Measurements from ENCODE around the gene SMO. TPM values are rescaled to one million over a fixed set of nuclear protein-coding genes. Genes with fewer than 3 reads are reported as not detected.

Gene SMO
- total RNA-seq, 1 donor from 2014 or later = 17.4 TPM

GRCh38 chr7:129203050-129203741 is 14.8 kb downstream of the SMO start:
- H3K36me3 Mint-ChIP-seq (ENCODE audit: low read depth, unreplicated experiment) = peaks cover 5% of the 10 kb centered on the region
- H3K27ac Mint-ChIP-seq (ENCODE audit: unreplicated experiment) = no peak overlapping the region
- H3K4me1 Mint-ChIP-seq (ENCODE audit: unreplicated experiment) = peaks cover 7% of the 10 kb centered on the region
- H3K27me3 Mint-ChIP-seq (ENCODE audit: unreplicated experiment) = no peaks in the 10 kb centered on the region
- TF ChIP-seq CTCF (IDR thresholded peaks at IDR 0.05; ENCODE audit: unreplicated experiment) = no peak
- no peaks in the 10 kb centered on the region for H3K9me3 Mint-ChIP-seq (ENCODE audit: unreplicated experiment)
- no peak overlapping the region for H3K4me3 Mint-ChIP-seq (ENCODE audit: unreplicated experiment)
- DNase-seq (ENCODE audit: low spot score) = no peak

GRCh38 chr7:129205126-129205818 is 16.8 kb downstream of the SMO start:
- no peak for DNase-seq (ENCODE audit: low spot score)
- H3K27me3 Mint-ChIP-seq (ENCODE audit: unreplicated experiment) = peaks cover 5% of the 10 kb centered on the region
- H3K36me3 Mint-ChIP-seq (ENCODE audit: low read depth, unreplicated experiment) = peaks cover 11% of the 10 kb centered on the region
- no peak overlapping the region for H3K27ac Mint-ChIP-seq (ENCODE audit: unreplicated experiment)
- H3K4me3 Mint-ChIP-seq (ENCODE audit: unreplicated experiment) = no peak overlapping the region
- no peak for TF ChIP-seq CTCF (IDR thresholded peaks at IDR 0.05; ENCODE audit: unreplicated experiment)
- peaks cover 7% of the 10 kb centered on the region for H3K4me1 Mint-ChIP-seq (ENCODE audit: unreplicated experiment)
- H3K9me3 Mint-ChIP-seq (ENCODE audit: unreplicated experiment) = no peaks in the 10 kb centered on the region

- H3K27ac Mint-ChIP-seq (ENCODE audit: unreplicated experiment) = no peak overlapping the region
- no peak overlapping the region for H3K4me3 Mint-ChIP-seq (ENCODE audit: unreplicated experiment)
- H3K9me3 Mint-ChIP-seq (ENCODE audit: unreplicated experiment) = no peaks in the 10 kb centered on the region
- TF ChIP-seq CTCF (IDR thresholded peaks at IDR 0.05; ENCODE audit: unreplicated experiment) = no peak
- peaks cover 7% of the 10 kb centered on the region for H3K4me1 Mint-ChIP-seq (ENCODE audit: unreplicated experiment)
- H3K36me3 Mint-ChIP-seq (ENCODE audit: low read depth, unreplicated experiment) = peaks cover 12% of the 10 kb centered on the region
- DNase-seq (ENCODE audit: low spot score) = no peak
- H3K27me3 Mint-ChIP-seq (ENCODE audit: unreplicated experiment) = peaks cover 6% of the 10 kb centered on the region
Measured at GRCh38 chr7:129205987-129206785, 17.8 kb downstream of the SMO start.

- H3K36me3 Mint-ChIP-seq (ENCODE audit: low read depth, unreplicated experiment) = peaks cover 16% of the 10 kb centered on the region
- peaks cover 10% of the 10 kb centered on the region for H3K27me3 Mint-ChIP-seq (ENCODE audit: unreplicated experiment)
- no peaks in the 10 kb centered on the region for H3K4me1 Mint-ChIP-seq (ENCODE audit: unreplicated experiment)
- no peak overlapping the region for H3K4me3 Mint-ChIP-seq (ENCODE audit: unreplicated experiment)
- no peak for TF ChIP-seq CTCF (IDR thresholded peaks at IDR 0.05; ENCODE audit: unreplicated experiment)
- no peak for DNase-seq (ENCODE audit: low spot score)
- H3K27ac Mint-ChIP-seq (ENCODE audit: unreplicated experiment) = no peak overlapping the region
- H3K9me3 Mint-ChIP-seq (ENCODE audit: unreplicated experiment) = no peaks in the 10 kb centered on the region
Measured at GRCh38 chr7:129208667-129209066, 20.2 kb downstream of the SMO start.
